ENCODE data around the gene ABCA13.

The ABCA13 gene

DNA sequence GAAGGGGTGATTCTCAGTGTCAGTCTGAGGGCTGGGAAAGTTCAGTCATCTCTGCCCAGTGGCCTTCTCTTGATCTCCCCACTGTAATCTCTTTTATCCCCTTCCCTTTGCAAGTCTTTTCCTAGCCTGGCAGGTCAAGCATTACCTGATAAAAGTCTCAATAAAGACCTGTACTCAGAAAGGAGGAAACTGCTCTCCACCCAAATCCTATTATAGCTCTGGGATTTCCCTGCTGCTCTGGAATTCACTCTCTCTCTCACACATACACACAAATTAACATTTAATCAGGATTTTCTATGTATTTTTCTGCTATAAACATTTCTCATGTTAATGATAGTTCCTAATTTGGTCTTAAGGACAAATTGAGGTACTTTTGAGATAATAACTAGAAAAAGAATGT is 46.5 kb downstream of the ABCA13 start:
- TF ChIP-seq CTCF (IDR thresholded peaks at IDR 0.05; ENCODE audit: low read depth, low read length) (no peak), EZH2phosphoT487 (IDR thresholded peaks at IDR 0.05; ENCODE audit: low read depth) (no peak)
- Histone ChIP-seq H4K20me1 (ENCODE audit: insufficient read depth, low read length) (no peaks in the 10 kb centered on the region), H3K4me1 (ENCODE audit: low read length) (no peaks in the 10 kb centered on the region), H3K9ac (ENCODE audit: low read length) (no peak overlapping the region), H2AFZ (ENCODE audit: low read depth, low read length) (no peak overlapping the region), H3K4me3 (ENCODE audit: low read length) (no peak overlapping the region), H3K27ac (ENCODE audit: low read length) (no peak overlapping the region), H3K4me2 (ENCODE audit: low read length) (no peak overlapping the region), H3K9me3 (ENCODE audit: insufficient read depth, low read length) (0 out of 2 replicates have a peak, but pooled peaks cover 3% of the 10 kb centered on the region), H3K79me2 (ENCODE audit: low read length) (no peaks in the 10 kb centered on the region), H3K27me3 (ENCODE audit: low read depth, low read length) (0 out of 2 replicates have a peak, but pooled peaks cover 3% of the 10 kb centered on the region), H3K36me3 (replicated peaks; ENCODE audit: low read depth, low read length) (no peaks in the 10 kb centered on the region)

- H3K9ac ChIP-seq (ENCODE audit: low read length): no peak overlapping the region
- no peak overlapping the region for H2AFZ ChIP-seq (ENCODE audit: low read depth, low read length)
- no peaks in the 10 kb centered on the region for H3K9me3 ChIP-seq (ENCODE audit: insufficient read depth, low read length)
- no peak for TF ChIP-seq CTCF (IDR thresholded peaks at IDR 0.05; ENCODE audit: low read depth, low read length)
- H3K36me3 ChIP-seq (replicated peaks; ENCODE audit: low read depth, low read length): no peaks in the 10 kb centered on the region
- no peaks in the 10 kb centered on the region for H3K79me2 ChIP-seq (ENCODE audit: low read length)
- H3K4me2 ChIP-seq (ENCODE audit: low read length): no peak overlapping the region
- H3K4me3 ChIP-seq (ENCODE audit: low read length): no peak overlapping the region
- H4K20me1 ChIP-seq (ENCODE audit: insufficient read depth, low read length): no peaks in the 10 kb centered on the region
- peaks cover 4% of the 10 kb centered on the region; the same call in 1 of the 2 replicates for H3K27me3 ChIP-seq (ENCODE audit: low read depth, low read length)
- no peaks in the 10 kb centered on the region for H3K4me1 ChIP-seq (ENCODE audit: low read length)
- no peak overlapping the region for H3K27ac ChIP-seq (ENCODE audit: low read length)
These were observed 52.8 kb downstream of the ABCA13 start for GRCh38 chr7:48224042-48224441.

GRCh38 chr7:48225101-48225500 is 53.8 kb downstream of the ABCA13 start:
- H3K9me3 ChIP-seq (ENCODE audit: insufficient read depth, low read length): no peaks in the 10 kb centered on the region
- no peaks in the 10 kb centered on the region for H4K20me1 ChIP-seq (ENCODE audit: insufficient read depth, low read length)
- TF ChIP-seq EZH2phosphoT487 (IDR thresholded peaks at IDR 0.05; ENCODE audit: low read depth): no peak
- no peak for TF ChIP-seq CTCF (IDR thresholded peaks at IDR 0.05; ENCODE audit: low read depth, low read length)
- no peaks in the 10 kb centered on the region for H3K4me1 ChIP-seq (ENCODE audit: low read length)
- H3K27ac ChIP-seq (ENCODE audit: low read length): no peak overlapping the region
- H3K4me2 ChIP-seq (ENCODE audit: low read length): no peak overlapping the region
- no peaks in the 10 kb centered on the region for H3K36me3 ChIP-seq (replicated peaks; ENCODE audit: low read depth, low read length)
- peaks cover 4% of the 10 kb centered on the region; the same call in 1 of the 2 replicates for H3K27me3 ChIP-seq (ENCODE audit: low read depth, low read length)
- no peak overlapping the region for H2AFZ ChIP-seq (ENCODE audit: low read depth, low read length)
- no peaks in the 10 kb centered on the region for H3K79me2 ChIP-seq (ENCODE audit: low read length)
- no peak overlapping the region for H3K4me3 ChIP-seq (ENCODE audit: low read length)
- no peak overlapping the region for H3K9ac ChIP-seq (ENCODE audit: low read length)

- no peak for TF ChIP-seq EZH2phosphoT487 (IDR thresholded peaks at IDR 0.05; ENCODE audit: low read depth)
- no peak for TF ChIP-seq CTCF (IDR thresholded peaks at IDR 0.05; ENCODE audit: low read depth, low read length)
- no peaks in the 10 kb centered on the region for H3K4me1 ChIP-seq (ENCODE audit: low read length)
- H3K4me3 ChIP-seq (ENCODE audit: low read length): no peak overlapping the region
These were observed 66.1 kb downstream of the ABCA13 start for GRCh38 chr7:48237354-48237753.

More at GRCh38 chr7:48237354-48237753, 66.1 kb downstream of the ABCA13 start:
- Histone ChIP-seq H3K27me3 (ENCODE audit: low read depth, low read length) (peaks cover 8% of the 10 kb centered on the region), H3K79me2 (ENCODE audit: low read length) (no peaks in the 10 kb centered on the region), H3K27ac (ENCODE audit: low read length) (no peak overlapping the region), H3K36me3 (replicated peaks; ENCODE audit: low read depth, low read length) (no peaks in the 10 kb centered on the region), H3K4me2 (ENCODE audit: low read length) (no peak overlapping the region), H3K9me3 (ENCODE audit: insufficient read depth, low read length) (no peaks in the 10 kb centered on the region), H2AFZ (ENCODE audit: low read depth, low read length) (no peak overlapping the region), H4K20me1 (ENCODE audit: insufficient read depth, low read length) (no peaks in the 10 kb centered on the region), H3K9ac (ENCODE audit: low read length) (no peak overlapping the region)

All from OCI-LY3 (cell line).